NB4 (cell line): Measurements from ENCODE around the gene FANCF.

Experiments used
- DNase-seq: peaks from one replicate; pipeline ENCODE4 v3.0.0; 2010; ENCODE audit warnings: low read depth
- H3K4me3 ChIP-seq: one replicate; pipeline ENCODE4 v1.5.1; 2011; ENCODE audit warnings: mild to moderate bottlenecking, low read depth, low read length, moderate library complexity
- MYC ChIP-seq: IDR thresholded peaks from 2 replicates; pipeline ENCODE4 v1.6.1; 2011; ENCODE audit warnings: low read depth, low read length
- POLR2A ChIP-seq: IDR thresholded peaks from 2 replicates; pipeline ENCODE4 v1.6.1; 2011; ENCODE audit warnings: mild to moderate bottlenecking; ENCODE audit not compliant: insufficient read length; ENCODE audit errors: extremely low read depth
- TF ChIP-seq, protein P1 (sequence below): IDR thresholded peaks from one replicate; pipeline ENCODE4 v1.5.1; 2012; ENCODE audit warnings: low read depth, low read length
- TF ChIP-seq, protein P2 (sequence below): IDR thresholded peaks from 2 replicates; pipeline ENCODE4 v1.6.1; 2011; ENCODE audit warnings: low read depth, low read length

FANCF gene

DNA sequence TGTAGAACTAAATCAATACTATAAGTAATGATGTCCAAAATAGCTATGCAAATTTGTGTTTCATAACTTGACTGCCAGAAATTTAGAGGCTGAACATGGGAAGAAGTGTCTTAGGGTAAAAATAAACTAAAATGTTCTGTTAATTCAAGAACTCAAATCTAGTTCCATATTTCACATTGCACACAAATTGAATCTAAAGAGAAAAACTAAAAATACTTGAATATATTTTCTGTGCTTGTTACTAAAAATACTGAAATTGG, 43.5 kb downstream of the FANCF start:
- TF ChIP-seq, protein P1, sequence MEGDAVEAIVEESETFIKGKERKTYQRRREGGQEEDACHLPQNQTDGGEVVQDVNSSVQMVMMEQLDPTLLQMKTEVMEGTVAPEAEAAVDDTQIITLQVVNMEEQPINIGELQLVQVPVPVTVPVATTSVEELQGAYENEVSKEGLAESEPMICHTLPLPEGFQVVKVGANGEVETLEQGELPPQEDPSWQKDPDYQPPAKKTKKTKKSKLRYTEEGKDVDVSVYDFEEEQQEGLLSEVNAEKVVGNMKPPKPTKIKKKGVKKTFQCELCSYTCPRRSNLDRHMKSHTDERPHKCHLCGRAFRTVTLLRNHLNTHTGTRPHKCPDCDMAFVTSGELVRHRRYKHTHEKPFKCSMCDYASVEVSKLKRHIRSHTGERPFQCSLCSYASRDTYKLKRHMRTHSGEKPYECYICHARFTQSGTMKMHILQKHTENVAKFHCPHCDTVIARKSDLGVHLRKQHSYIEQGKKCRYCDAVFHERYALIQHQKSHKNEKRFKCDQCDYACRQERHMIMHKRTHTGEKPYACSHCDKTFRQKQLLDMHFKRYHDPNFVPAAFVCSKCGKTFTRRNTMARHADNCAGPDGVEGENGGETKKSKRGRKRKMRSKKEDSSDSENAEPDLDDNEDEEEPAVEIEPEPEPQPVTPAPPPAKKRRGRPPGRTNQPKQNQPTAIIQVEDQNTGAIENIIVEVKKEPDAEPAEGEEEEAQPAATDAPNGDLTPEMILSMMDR: no peak
- TF ChIP-seq, protein P2, sequence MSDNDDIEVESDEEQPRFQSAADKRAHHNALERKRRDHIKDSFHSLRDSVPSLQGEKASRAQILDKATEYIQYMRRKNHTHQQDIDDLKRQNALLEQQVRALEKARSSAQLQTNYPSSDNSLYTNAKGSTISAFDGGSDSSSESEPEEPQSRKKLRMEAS: no peak
- TF ChIP-seq MYC: no peak
- TF ChIP-seq POLR2A: no peak
- no peak overlapping the region for H3K4me3 ChIP-seq
- DNase-seq: no peak

DNA sequence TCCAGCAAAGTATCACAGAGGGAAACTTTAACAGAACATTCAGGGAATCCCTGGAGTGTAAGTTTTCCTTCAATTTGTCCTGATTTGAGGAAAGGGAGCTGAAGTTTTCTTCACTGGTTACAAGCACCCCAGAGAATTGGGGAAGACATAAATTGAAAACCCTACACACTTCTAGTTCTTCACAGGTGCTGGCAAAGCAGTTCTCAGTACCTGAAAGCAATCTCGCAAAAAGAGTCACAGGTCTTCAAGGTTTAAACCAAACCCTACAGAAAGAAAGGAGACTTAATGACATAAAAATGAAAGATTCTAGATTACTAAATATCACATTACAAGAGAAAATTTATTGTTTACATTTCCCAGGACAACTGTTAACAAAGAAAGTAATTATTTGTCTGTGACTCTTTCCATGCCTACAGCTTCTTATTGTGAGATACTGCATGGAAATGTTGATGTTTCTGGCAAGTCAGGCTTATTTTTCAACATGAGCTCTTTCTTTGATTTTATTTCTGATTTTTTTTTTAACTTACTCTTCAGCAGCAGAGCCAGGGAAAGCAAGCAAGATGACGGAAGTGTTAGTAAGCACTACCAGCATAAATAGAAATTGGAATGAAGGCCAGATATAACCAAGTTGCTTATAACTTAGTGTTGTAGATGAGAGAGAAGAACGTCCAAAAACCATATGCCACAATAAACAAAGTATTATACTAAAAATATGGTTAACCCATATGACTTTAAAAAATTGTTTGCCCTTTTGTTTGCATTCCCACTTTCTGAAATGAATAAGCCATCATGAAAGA, 44.1 kb downstream of the FANCF start:
- TF ChIP-seq, protein P2: no peak
- TF ChIP-seq POLR2A: no peak
- TF ChIP-seq, protein P1: no peak
- no peak for TF ChIP-seq MYC
- DNase-seq: no peak
- no peak overlapping the region for H3K4me3 ChIP-seq

DNA sequence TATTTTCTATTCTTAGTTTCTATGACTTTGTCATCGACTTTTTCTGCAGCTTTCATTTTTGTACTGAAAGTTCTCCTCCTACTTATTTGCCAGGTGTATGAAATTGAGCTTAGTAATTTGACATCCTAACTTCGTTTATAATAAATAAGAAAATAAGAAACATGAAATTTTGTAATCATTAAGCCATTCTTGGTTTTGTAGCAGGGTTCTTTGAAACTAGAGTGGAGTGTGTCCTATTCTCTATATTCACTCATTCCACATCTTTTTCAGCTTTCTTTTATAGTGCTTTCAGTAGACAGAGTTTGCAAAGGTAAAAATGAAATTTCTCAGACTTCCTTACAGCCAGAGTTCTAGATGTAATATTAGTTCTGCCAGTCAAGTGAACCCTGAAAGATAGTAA, 47.8 kb downstream of the FANCF start:
- TF ChIP-seq, protein P1: no peak
- TF ChIP-seq, protein P2: no peak
- no peak for TF ChIP-seq POLR2A
- no peak for TF ChIP-seq MYC
- no peak for DNase-seq

More for the DNA sequence above, 47.8 kb downstream of the FANCF start:
- H3K4me3 ChIP-seq: no peak overlapping the region
